HG03571 (cell line): ENCODE measurements around the gene FRYL.

Source experiments
- ATAC-seq: cut with Tn5 transposase; IDR thresholded peaks from one replicate; pipeline ENCODE4 v1.9.1; 2021; ENCODE audit not compliant: unreplicated experiment

Gene FRYL

GRCh38 chr4:48633657-48634056 lies 146.4 kb downstream of the FRYL start:
- no peak for ATAC-seq

GRCh38 chr4:48629458-48629857 lies 150.6 kb downstream of the FRYL start:
- ATAC-seq, result no peak

- ATAC-seq, result no peak
These were observed 156.8 kb downstream of the FRYL start for GRCh38 chr4:48623182-48623780.

- ATAC-seq, result no peak
These were observed 159.2 kb downstream of the FRYL start for GRCh38 chr4:48620831-48621230.

GRCh38 chr4:48620093-48620492 lies 160.0 kb downstream of the FRYL start:
- no peak for ATAC-seq

GRCh38 chr4:48604527-48604926 lies 175.6 kb downstream of the FRYL start:
- ATAC-seq, result no peak

- no peak for ATAC-seq
These were observed 176.0 kb downstream of the FRYL start for GRCh38 chr4:48604041-48604440.

GRCh38 chr4:48603366-48604003 lies 176.6 kb downstream of the FRYL start:
- ATAC-seq, result no peak

- ATAC-seq, result no peak
These were observed 177.3 kb downstream of the FRYL start for GRCh38 chr4:48602763-48603162.

GRCh38 chr4:48602222-48602621 lies 177.9 kb downstream of the FRYL start:
- no peak for ATAC-seq

- no peak for ATAC-seq
These were observed 183.7 kb downstream of the FRYL start for GRCh38 chr4:48596336-48596735.

GRCh38 chr4:48594180-48594579 lies 185.9 kb downstream of the FRYL start:
- ATAC-seq, result no peak

- ATAC-seq, result no peak
These were observed 188.7 kb downstream of the FRYL start for GRCh38 chr4:48591372-48591771.

- no peak for ATAC-seq
These were observed 189.2 kb downstream of the FRYL start for GRCh38 chr4:48590884-48591283.

- ATAC-seq, result no peak
These were observed 191.0 kb downstream of the FRYL start for GRCh38 chr4:48589098-48589445.

GRCh38 chr4:48588230-48589097 lies 191.6 kb downstream of the FRYL start:
- no peak for ATAC-seq

GRCh38 chr4:48585401-48585800 lies 194.7 kb downstream of the FRYL start:
- ATAC-seq, result no peak

GRCh38 chr4:48578132-48578968 lies 201.7 kb downstream of the FRYL start:
- ATAC-seq, result peak; percentile 68

- ATAC-seq, result no peak
These were observed 204.1 kb downstream of the FRYL start for GRCh38 chr4:48575964-48576363.

GRCh38 chr4:48571471-48571870 lies 208.6 kb downstream of the FRYL start:
- no peak for ATAC-seq

GRCh38 chr4:48570646-48571220 lies 209.3 kb downstream of the FRYL start:
- ATAC-seq, result no peak
